ENCODE results near the gene BTBD2.
"Not testable (repeated sequence)": the region's sequence is repeated elsewhere in the genome, so short reads cannot be mapped to it uniquely, and the experiment has no call there.

Gene BTBD2

GRCh38 chr19:2014131-2014571 lies 1.4 kb downstream of the BTBD2 start:
- no peak for DNase-seq (ENCODE audit: low spot score)

DNA sequence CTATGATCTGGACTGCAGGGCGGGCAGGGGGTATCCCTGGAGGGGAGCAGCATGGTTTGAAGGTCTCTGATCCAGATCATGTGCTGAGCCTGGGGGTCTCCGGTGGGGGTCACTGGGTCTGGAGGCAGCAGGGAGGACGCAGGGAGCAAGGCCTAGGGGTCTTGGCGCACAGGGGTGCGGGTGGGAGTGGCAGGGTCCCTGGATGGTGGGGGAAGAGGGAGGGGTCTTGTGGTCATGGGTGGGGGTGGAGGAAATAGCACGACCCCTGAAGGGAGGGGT lies 1.9 kb downstream of the BTBD2 start:
- DNase-seq (ENCODE audit: low spot score) = peak; percentile 32

DNA sequence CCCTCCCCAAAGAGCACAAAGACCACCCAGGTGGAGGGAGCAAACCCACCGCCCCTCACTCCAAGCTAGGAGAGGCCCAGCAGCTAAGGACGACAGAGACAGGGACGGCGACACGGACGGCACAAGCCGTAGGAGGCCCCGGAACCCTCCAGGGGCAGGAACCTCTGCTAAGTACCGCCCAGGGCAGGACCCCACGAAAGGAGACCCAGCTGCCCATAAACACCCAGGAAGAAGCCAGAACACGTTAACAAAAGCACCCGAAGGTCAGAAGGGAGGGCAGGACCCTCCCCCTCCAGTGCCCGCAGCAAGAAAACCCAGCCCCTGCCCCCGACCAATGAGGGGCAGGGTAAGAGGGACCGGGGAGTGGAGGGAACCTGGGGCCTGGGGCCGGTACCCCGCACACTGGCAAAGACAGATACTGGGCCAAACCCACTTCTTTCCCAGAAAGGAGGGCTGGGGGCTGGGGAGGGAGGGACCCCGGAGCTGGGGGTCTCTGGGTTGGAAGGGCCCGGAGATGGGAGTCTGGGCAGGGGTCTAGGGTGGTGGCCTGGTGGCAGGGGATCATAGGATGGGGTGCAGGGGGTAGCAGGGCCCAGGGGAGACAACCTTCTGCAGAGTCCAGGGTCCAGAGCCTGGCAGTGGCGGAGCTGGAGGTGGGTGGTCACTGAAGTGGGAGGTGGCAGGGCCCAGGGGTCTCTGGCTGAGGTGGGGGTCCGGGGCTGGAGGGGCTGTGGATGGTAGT lies 2.4 kb downstream of the BTBD2 start:
- DNase-seq (ENCODE audit: low spot score) = no peak

GRCh38 chr19:2011169-2011568 lies 4.3 kb downstream of the BTBD2 start:
- DNase-seq (ENCODE audit: low spot score) = no peak

- DNase-seq (ENCODE audit: low spot score) = peak; percentile 33
Observed at GRCh38 chr19:2010135-2010668, 5.3 kb downstream of the BTBD2 start.

DNA sequence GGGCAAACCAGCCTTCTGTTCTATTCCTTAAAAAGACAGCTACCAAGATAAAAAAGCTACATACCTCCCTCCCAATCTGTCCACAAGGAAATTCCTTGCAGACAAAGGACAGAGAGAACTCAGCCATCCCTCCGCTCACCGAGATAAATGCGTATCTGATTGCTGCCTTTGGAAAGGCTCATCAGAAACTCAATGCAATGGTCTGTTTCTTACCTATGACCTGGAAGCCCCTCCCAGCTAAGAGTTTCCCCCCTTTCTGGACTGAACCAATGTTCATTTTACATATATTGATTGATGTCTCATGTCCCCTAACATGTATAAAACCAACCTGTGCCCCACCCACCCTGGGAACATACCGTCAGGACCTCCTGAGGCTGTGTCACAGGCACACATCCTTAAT lies 11.6 kb downstream of the BTBD2 start:
- DNase-seq (ENCODE audit: low spot score) = no peak

DNA sequence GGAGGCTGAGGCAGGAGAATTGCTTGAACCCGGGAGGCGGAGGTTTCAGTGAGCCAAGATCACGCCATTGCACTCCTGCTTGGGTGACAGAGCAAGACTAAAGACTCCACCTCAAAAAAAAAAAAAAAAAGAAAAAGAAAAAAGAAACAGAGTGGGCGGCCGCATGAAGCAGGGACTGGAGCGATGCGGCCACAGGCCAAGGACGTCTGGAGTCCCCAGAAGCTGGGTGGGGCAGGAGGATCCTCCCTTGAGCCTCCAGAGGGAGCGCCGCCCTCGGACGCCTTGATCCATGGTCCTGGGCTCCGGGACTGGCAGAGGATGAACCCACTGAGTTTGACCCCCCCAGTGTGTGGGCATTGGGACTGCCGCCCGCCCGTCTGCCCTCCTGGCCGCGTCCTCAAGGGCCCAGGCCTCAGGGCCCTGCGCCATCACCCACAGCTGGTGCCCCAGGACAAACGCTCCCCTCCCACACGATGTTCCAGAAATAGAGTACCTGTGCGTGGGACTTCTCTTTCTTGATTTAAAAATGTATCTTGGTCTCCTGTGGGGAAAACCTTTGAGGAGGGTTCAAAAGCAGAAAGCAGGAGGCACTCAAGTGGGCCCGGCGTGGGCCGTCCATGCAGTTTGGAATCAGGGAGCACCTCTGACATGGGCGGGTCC lies 15.5 kb downstream of the BTBD2 start:
- peak; percentile 34 for DNase-seq (ENCODE audit: low spot score)

GRCh38 chr19:1998712-1999708 lies 16.5 kb downstream of the BTBD2 start:
- no peak for DNase-seq (ENCODE audit: low spot score)

DNA sequence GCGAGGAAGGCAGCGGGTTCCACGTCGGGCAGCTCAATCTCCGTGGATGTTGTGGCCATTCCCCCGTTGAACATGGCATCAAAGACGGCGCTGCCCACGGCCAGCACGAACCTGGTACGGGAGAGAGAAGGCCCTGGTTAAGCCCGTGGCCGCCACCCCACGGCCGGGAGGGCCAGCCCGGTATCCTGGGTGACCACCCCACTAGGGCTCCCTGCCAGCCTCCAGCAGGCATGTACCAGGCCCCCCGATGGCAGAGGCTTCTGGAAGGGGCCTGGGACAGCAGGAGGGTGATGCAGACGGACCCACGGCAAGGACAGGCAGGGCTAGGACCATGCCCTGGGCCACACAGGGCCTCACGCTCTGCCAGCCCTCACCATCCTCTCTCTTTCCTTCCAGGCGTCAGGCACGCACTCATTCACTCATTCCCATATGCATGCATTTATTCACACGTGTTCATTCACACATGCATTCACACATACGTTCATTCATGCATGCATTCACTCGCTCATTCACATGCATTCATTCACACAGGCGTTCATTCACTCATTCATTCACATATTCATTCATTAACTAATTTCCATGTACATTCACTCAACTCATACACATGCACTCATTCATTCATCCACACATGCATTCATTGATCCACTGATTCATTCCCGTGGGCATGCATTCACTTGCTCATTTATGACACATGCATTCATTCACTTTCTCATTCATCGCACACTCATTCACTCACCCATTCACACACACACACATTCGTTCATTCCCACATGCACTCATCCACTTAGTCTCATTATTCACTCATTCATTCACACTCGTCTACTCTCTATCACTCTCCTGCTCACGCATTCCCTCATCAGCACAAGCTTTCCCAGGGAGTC lies 17.9 kb downstream of the BTBD2 start:
- DNase-seq (ENCODE audit: low spot score) = no peak

DNA sequence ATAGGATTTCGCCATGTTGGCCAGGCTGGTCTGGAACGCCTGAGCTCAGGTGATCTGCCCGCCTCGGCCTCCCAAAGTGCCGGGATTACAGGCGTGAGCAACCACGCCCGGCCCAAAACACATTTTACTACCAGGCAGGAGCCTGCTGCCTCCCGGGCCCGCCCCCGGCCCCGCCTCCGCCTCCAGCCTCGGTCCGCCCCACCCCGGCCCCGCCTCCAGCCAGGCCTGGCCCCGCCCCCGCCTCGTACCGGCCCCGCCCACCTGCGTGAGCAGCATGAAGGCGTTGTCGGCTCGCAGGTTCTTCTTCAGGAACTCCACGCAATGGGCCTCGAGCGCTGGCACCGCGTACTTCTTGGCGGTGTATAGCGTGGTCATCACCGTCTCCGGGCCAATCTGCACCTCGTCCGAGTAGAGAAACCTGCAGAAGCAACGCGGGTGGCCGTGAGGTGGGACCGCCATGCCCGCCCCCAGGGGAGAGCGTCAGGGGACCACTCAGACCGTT lies 22.7 kb downstream of the BTBD2 start:
- peak; percentile 80 for DNase-seq (ENCODE audit: low spot score)

DNA sequence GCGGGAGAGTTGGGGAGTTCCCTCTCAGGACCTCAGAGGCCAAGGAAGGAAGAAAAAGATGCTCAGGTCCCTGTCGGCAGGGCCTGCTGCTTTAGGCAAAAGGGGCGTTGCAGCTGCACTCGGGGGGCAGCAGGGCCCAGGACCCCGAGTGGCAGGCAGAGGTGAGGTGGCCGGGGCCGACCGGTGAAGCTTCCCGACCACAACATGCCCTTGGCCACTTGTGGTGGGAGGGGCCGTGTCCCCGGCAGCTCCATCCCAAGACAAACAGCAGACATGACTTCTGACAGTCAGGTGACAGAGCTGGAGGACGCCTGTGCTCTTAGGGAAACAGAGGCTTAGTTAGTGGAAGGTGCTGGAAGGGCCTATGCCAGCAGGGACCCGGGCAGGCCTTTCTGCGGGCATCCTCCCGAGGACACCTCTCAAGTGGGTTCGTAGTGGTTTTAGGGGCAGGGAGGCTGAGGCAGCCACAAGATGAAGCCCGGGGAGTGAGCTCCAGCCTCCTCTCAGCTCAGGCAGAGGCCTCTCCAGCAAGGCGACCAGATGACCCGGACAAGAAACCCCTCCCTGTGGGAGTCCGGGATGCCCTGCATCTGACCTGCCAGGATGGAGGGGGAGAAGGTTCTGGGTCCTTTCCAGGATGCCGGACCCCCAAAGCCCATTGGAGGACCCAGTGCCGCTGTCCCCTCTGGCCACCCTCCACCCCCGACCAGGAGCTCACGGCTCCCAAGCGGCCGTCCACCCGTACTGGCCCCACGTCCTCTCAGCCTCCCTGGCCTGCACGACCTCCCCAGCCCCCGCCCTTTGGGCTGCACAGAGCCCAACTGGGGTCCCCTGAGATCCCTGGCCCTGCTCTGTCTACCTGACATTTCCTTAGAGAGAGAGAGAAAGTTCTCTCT lies 24.2 kb downstream of the BTBD2 start:
- no peak for DNase-seq (ENCODE audit: low spot score)

DNA sequence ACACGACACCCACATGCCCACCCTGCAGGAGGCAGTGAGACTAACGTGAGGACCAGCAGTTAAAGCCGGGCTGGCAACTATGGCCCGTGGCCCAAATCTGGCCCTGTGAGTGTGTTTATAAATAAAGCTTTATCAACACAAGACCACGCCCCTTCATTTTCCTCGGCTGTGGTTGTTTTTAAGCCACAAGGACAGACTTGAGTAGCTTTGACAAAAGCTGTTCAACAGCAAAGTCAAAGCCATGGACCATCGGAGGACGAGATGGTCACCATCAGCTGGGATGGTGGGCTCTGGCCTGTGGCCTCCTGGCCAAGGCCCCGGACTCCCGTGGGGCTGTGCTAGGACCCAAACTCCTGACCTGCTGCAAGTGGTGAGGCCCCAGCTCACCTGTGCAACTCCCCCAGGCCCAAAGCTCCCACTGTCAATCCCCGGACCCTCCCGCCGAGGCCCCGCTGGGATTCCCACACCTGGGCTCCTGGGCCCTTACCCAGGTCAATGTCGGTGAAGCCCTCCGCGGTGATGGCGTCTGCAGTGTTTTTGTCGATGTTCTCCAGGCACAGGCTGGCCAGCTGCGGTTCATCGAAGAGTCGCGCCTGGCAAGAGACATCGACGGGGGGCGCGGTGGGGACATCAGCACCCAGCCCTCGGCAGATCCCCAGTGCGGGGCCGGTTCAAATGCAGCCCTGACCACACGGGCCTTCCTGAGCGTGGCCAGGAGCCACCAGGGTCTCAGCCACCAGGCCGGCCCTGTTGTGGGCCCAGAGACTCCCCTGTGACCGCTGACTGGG lies 25.1 kb downstream of the BTBD2 start:
- DNase-seq (ENCODE audit: low spot score) = no peak

DNA sequence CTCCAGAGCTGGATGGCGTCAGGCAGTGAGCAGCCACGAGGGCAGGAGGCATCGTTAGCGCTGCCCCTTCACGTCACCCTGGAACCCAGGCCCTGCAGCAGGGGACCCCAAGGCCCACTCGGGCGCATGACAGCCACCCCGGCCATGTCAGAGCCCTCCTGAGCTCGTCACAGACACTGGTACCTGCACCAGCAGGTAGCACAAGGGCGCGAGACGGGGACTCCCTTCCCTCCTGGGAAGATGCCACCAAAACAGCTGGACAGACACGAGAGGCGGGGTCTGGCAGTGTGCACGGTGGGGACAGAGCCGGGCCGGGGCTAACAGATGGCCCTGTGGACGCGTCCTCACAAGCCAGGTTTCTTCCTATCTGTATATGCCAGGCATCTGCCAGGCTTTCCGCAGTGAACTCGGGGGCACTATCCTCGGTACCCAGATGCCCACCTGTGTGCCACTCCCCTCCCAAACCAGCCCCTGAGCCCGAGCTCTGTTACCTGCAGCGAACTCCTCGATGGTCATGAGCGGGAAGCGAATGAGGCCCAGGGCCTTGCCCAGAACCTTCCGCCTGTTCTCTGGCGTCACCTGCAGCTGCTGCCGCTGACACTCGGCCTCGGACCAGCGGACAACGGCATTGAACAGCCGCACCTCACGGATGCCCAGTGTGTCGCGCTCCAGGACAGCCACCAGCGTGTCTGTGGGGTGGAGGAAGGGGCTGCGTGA lies 25.8 kb downstream of the BTBD2 start:
- DNase-seq (ENCODE audit: low spot score) = no peak

DNA sequence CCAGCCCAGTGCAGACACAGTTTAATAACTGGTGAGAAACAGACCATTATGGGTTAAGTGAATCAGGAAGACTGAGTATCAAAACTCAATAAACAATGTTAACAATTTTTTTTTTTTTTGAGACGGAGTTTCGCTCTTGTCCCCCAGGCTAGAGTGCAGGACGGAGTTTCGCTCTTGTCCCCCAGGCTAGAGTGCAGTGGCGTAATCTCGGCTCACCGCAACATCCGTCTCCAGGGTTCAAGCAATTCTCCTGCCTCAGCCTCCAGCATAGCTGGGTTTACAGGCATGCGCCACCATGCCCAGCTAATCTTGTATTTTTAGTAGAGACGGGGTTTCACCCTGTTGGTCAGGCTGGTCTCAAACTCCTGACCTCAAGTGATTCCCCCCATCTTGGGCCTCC lies 27.1 kb downstream of the BTBD2 start:
- not testable (repeated sequence) for DNase-seq (ENCODE audit: low spot score)

- no peak for DNase-seq (ENCODE audit: low spot score)
Observed at GRCh38 chr19:1987197-1988187, 28.0 kb downstream of the BTBD2 start.

- DNase-seq (ENCODE audit: low spot score) = no peak
Observed at GRCh38 chr19:1986357-1987162, 29.0 kb downstream of the BTBD2 start.
